Measurements from ENCODE around the gene TFPI. TPM values are rescaled to one million over a fixed set of nuclear protein-coding genes. Genes with fewer than 3 reads are reported as not detected.

TFPI gene
- total RNA-seq, 2 donors from 2014 or later, result 33.0 to 34.3 TPM

DNA sequence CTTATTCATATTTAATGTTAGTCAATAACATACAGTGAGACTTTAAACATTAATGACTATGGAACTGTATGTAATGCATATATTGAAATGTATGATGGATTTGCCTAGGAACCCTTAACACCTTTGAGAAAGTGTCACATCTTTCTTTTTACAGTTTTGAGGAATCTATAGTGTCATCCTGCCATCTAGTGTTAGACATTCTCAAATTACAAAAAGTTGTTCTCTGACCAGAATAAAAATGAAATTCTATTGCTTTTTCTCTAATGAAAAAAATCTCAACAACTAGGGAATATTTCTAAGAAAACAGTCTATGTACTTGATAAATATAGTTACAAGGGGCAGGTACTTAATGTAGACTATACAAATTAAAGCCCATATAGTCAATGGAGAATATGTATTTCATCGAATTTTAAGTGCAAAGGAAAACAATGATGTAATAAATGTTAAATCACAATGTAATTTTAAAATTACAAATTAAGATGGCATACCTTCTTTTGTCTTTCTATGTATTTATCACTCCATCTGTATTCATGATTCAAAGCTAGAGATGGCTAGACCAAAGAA is 101.1 kb downstream of the TFPI start:
- WGBS, 2 experiments (ENCODE audit: insufficient coverage in 1 of 2, insufficient read length in 1 of 2), result no CpG with 5 or more reads among the region's 1 CpG
- H3K9me3 Mint-ChIP-seq, result no peaks in the 10 kb centered on the region
- DNase-seq, result no peak

GRCh38 chr2:187451510-187451909 is 102.7 kb downstream of the TFPI start:
- no peaks in the 10 kb centered on the region for H3K27me3 Mint-ChIP-seq (ENCODE audit: insufficient read depth)
- Histone ChIP-seq H3K27me3 (ENCODE audit: control insufficient read depth, insufficient read depth, low read length, poor library complexity, severe bottlenecking) (no peaks in the 10 kb centered on the region), H3K36me3 (ENCODE audit: control insufficient read depth, insufficient read depth, low read length) (no peaks in the 10 kb centered on the region), H3K9ac (ENCODE audit: extremely low read depth, low read length, poor library complexity, severe bottlenecking) (no peak overlapping the region), H3K9me3 (ENCODE audit: control insufficient read depth, low read length) (no peaks in the 10 kb centered on the region), H3K4me3 (ENCODE audit: low read length) (no peak overlapping the region), H3K27ac (ENCODE audit: low read depth, low read length) (no peak overlapping the region), H3K4me1 (ENCODE audit: control insufficient read depth, insufficient read depth, low read length) (no peaks in the 10 kb centered on the region)
- H3K9me3 Mint-ChIP-seq, result no peaks in the 10 kb centered on the region
- no peak for DNase-seq
- H3K27ac Mint-ChIP-seq, result no peak overlapping the region
- peaks cover 11% of the 10 kb centered on the region for H3K4me1 Mint-ChIP-seq
- H3K36me3 Mint-ChIP-seq (ENCODE audit: low read depth), result no peaks in the 10 kb centered on the region
- TF ChIP-seq, protein P1, sequence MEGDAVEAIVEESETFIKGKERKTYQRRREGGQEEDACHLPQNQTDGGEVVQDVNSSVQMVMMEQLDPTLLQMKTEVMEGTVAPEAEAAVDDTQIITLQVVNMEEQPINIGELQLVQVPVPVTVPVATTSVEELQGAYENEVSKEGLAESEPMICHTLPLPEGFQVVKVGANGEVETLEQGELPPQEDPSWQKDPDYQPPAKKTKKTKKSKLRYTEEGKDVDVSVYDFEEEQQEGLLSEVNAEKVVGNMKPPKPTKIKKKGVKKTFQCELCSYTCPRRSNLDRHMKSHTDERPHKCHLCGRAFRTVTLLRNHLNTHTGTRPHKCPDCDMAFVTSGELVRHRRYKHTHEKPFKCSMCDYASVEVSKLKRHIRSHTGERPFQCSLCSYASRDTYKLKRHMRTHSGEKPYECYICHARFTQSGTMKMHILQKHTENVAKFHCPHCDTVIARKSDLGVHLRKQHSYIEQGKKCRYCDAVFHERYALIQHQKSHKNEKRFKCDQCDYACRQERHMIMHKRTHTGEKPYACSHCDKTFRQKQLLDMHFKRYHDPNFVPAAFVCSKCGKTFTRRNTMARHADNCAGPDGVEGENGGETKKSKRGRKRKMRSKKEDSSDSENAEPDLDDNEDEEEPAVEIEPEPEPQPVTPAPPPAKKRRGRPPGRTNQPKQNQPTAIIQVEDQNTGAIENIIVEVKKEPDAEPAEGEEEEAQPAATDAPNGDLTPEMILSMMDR (conservative IDR thresholded peaks at IDR 0.05), result no peak
- H3K4me3 Mint-ChIP-seq, result no peak overlapping the region

More for the DNA sequence above, 101.1 kb downstream of the TFPI start:
- TF ChIP-seq, protein P1 (conservative IDR thresholded peaks at IDR 0.05), result peak; percentile 77
- Histone ChIP-seq H3K9me3 (ENCODE audit: control insufficient read depth, low read length) (no peaks in the 10 kb centered on the region), H3K4me3 (ENCODE audit: low read length) (no peak overlapping the region), H3K4me1 (ENCODE audit: control insufficient read depth, insufficient read depth, low read length) (no peaks in the 10 kb centered on the region), H3K9ac (ENCODE audit: extremely low read depth, low read length, poor library complexity, severe bottlenecking) (no peak overlapping the region), H3K36me3 (ENCODE audit: control insufficient read depth, insufficient read depth, low read length) (no peaks in the 10 kb centered on the region), H3K27me3 (ENCODE audit: control insufficient read depth, insufficient read depth, low read length, poor library complexity, severe bottlenecking) (no peaks in the 10 kb centered on the region), H3K27ac (ENCODE audit: low read depth, low read length) (no peak overlapping the region)
- Mint-ChIP-seq H3K27ac (no peak overlapping the region), H3K27me3 (ENCODE audit: insufficient read depth) (no peaks in the 10 kb centered on the region), H3K4me3 (no peak overlapping the region), H3K36me3 (ENCODE audit: low read depth) (no peaks in the 10 kb centered on the region), H3K4me1 (peaks cover 3% of the 10 kb centered on the region)

DNA sequence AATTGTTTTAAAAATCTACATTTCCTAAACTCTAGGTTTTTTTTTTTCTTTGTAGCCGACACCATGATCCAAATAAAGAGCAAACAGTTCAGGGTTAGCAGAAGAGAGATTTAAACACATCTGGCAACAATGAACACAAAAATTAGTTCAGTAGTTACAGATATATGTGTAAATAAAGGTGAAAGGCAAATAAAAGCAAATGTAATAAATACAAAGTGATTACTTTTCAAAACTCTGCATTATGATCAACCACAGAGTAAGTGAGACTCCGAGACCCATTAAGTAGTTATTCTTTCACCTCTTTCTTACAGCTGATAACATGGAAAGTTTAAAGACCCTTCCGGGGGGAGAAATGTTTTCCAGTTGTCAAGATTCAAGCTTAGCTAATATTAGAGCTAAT is 106.9 kb downstream of the TFPI start:
- no peak overlapping the region for H3K27ac Mint-ChIP-seq
- 90% methylated on average over 3 of the region's 3 CpGs; no CpG with 5 or more reads in 1 of the 2 experiments for WGBS, 2 experiments (ENCODE audit: insufficient coverage in 1 of 2, insufficient read length in 1 of 2)
- no peaks in the 10 kb centered on the region for H3K27me3 Mint-ChIP-seq (ENCODE audit: insufficient read depth)
- H3K4me3 ChIP-seq (ENCODE audit: low read length), result no peak overlapping the region
- peaks cover 11% of the 10 kb centered on the region for H3K4me1 Mint-ChIP-seq
- H3K4me3 Mint-ChIP-seq, result no peak overlapping the region
- DNase-seq, result no peak
- no peak overlapping the region for H3K9ac ChIP-seq (ENCODE audit: extremely low read depth, low read length, poor library complexity, severe bottlenecking)
- H3K36me3 Mint-ChIP-seq (ENCODE audit: low read depth), result no peaks in the 10 kb centered on the region
- H3K36me3 ChIP-seq (ENCODE audit: control insufficient read depth, insufficient read depth, low read length), result no peaks in the 10 kb centered on the region
- no peak overlapping the region for H3K27ac ChIP-seq (ENCODE audit: low read depth, low read length)
- no peaks in the 10 kb centered on the region for H3K4me1 ChIP-seq (ENCODE audit: control insufficient read depth, insufficient read depth, low read length)
- no peaks in the 10 kb centered on the region for H3K27me3 ChIP-seq (ENCODE audit: control insufficient read depth, insufficient read depth, low read length, poor library complexity, severe bottlenecking)
- TF ChIP-seq, protein P1 (conservative IDR thresholded peaks at IDR 0.05), result no peak
- no peaks in the 10 kb centered on the region for H3K9me3 Mint-ChIP-seq
- no peaks in the 10 kb centered on the region for H3K9me3 ChIP-seq (ENCODE audit: control insufficient read depth, low read length)
